DOHH2 (cell line): ENCODE measurements around the gene ARL5A.
"Not testable (repeated sequence)": the region's sequence is repeated elsewhere in the genome, so short reads cannot be mapped to it uniquely, and the experiment has no call there.

ENCODE experiments used
- H3F3A ChIP-seq: fragments of 200-600 bp; sonication (generic), shearing (Covaris generic); 2 replicates; pipeline ENCODE4 v1.6.0; 2016; ENCODE audit warnings: antibody characterized with exemption, mild to moderate bottlenecking; ENCODE audit not compliant: control insufficient read depth, insufficient read depth
- H3K27ac ChIP-seq: fragments of 200-600 bp; sonication (generic); 2 replicates; pipeline ENCODE4 v1.5.1; 2014; ENCODE audit warnings: low read depth, mild to moderate bottlenecking, low read length, moderate library complexity
- H3K27me3 ChIP-seq: fragments of 200-600 bp; sonication (generic); 2 replicates; pipeline ENCODE4 v1.6.1; 2014; ENCODE audit warnings: mild to moderate bottlenecking, low read length, mixed read lengths; ENCODE audit not compliant: control insufficient read depth
- H3K36me3 ChIP-seq: fragments of 200-600 bp; sonication (generic); 2 replicates; pipeline ENCODE4 v1.6.1; 2014; ENCODE audit warnings: mild to moderate bottlenecking, low read length, moderate library complexity, mixed read lengths; ENCODE audit not compliant: control insufficient read depth
- H3K4me1 ChIP-seq: fragments of 200-600 bp; sonication (generic); 2 replicates; pipeline ENCODE4 v1.6.1; 2014; ENCODE audit warnings: mild to moderate bottlenecking, low read length, mixed read lengths; ENCODE audit not compliant: control insufficient read depth
- H3K4me2 ChIP-seq: fragments of 200-600 bp; sonication (generic); 2 replicates; pipeline ENCODE4 v1.6.0; 2014; ENCODE audit warnings: mild to moderate bottlenecking, low read length, moderate library complexity
- H3K4me3 ChIP-seq: fragments of 200-600 bp; sonication (generic); 2 replicates; pipeline ENCODE4 v1.5.1; 2014; ENCODE audit warnings: mild to moderate bottlenecking, low read length, mixed read lengths
- H3K79me2 ChIP-seq: fragments of 200-600 bp; sonication (generic); 2 replicates; pipeline ENCODE4 v1.6.1; 2014; ENCODE audit warnings: mild to moderate bottlenecking, low read length, mixed read lengths; ENCODE audit not compliant: control insufficient read depth
- H3K9me2 ChIP-seq: fragments of 200-600 bp; sonication (generic); replicated peaks from 2 replicates; pipeline ENCODE4 v1.6.1; 2014; ENCODE audit warnings: mild to moderate bottlenecking, low read length, mixed read lengths; ENCODE audit not compliant: control insufficient read depth
- H3K9me3 ChIP-seq: fragments of 200-600 bp; sonication (generic); 2 replicates; pipeline ENCODE4 v1.6.1; 2014; ENCODE audit warnings: antibody characterized with exemption, low read length, mixed read lengths; ENCODE audit not compliant: control insufficient read depth, insufficient read depth
- H4K20me1 ChIP-seq: fragments of 200-600 bp; sonication (generic); 2 replicates; pipeline ENCODE4 v1.6.0; 2014; ENCODE audit warnings: low read depth, mild to moderate bottlenecking, antibody characterized with exemption, low read length, moderate library complexity; ENCODE audit not compliant: control insufficient read depth, insufficient read depth
- EZH2phosphoT487 ChIP-seq: fragments of 200-600 bp; sonication (generic); IDR thresholded peaks from 2 replicates; pipeline ENCODE4 v1.6.1; 2017; ENCODE audit warnings: borderline replicate concordance, mild to moderate bottlenecking, antibody characterized with exemption, low read length, moderate library complexity, mixed read lengths
- TF ChIP-seq, protein P1 (sequence below): fragments of 200-600 bp; sonication (generic); IDR thresholded peaks from one replicate; pipeline ENCODE4 v1.5.1; 2014; ENCODE audit warnings: antibody characterized with exemption, mild to moderate bottlenecking, low read depth, low read length; ENCODE audit not compliant: poor library complexity, severe bottlenecking

Gene ARL5A

DNA sequence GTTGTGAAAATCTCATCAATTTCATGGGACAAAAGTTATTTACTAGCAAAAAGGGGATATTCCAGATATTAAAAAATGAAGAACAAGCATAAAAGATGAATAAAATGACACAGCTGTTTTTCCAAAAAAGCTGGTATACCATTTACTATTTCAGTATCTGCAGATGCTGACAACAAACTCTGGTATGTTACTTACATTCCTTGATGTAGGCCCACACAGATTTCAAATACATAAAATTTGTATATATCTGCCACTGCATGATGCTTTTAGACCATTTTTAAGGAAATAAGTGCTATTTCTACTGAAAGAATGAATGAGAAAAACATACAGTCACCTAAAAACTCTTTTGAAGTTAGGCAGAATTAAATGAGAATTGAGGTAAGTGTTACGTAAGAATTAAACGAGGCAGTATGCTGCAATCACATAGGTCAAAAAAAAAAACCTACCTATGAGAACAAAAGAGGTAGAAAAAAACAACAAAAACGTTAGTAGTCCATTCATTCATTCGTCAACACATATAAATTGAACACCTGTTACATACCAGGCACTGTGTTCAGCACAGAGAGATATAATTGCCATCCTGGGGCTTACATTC is 32.5 kb downstream of the ARL5A start:
- no peak overlapping the region for H3K27ac ChIP-seq
- no peaks in the 10 kb centered on the region for H3K27me3 ChIP-seq
- TF ChIP-seq, protein P1, sequence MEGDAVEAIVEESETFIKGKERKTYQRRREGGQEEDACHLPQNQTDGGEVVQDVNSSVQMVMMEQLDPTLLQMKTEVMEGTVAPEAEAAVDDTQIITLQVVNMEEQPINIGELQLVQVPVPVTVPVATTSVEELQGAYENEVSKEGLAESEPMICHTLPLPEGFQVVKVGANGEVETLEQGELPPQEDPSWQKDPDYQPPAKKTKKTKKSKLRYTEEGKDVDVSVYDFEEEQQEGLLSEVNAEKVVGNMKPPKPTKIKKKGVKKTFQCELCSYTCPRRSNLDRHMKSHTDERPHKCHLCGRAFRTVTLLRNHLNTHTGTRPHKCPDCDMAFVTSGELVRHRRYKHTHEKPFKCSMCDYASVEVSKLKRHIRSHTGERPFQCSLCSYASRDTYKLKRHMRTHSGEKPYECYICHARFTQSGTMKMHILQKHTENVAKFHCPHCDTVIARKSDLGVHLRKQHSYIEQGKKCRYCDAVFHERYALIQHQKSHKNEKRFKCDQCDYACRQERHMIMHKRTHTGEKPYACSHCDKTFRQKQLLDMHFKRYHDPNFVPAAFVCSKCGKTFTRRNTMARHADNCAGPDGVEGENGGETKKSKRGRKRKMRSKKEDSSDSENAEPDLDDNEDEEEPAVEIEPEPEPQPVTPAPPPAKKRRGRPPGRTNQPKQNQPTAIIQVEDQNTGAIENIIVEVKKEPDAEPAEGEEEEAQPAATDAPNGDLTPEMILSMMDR = no peak
- TF ChIP-seq EZH2phosphoT487 = no peak
- H4K20me1 ChIP-seq = no peaks in the 10 kb centered on the region
- no peak overlapping the region for H3K4me3 ChIP-seq
- H3K9me3 ChIP-seq = no peaks in the 10 kb centered on the region
- no peak overlapping the region for H3K4me2 ChIP-seq
- H3K9me2 ChIP-seq = no peaks in the 10 kb centered on the region
- H3K36me3 ChIP-seq = peaks cover 11% of the 10 kb centered on the region
- no peaks in the 10 kb centered on the region for H3K79me2 ChIP-seq
- H3K4me1 ChIP-seq = no peaks in the 10 kb centered on the region
- no peaks in the 10 kb centered on the region for H3F3A ChIP-seq

DNA sequence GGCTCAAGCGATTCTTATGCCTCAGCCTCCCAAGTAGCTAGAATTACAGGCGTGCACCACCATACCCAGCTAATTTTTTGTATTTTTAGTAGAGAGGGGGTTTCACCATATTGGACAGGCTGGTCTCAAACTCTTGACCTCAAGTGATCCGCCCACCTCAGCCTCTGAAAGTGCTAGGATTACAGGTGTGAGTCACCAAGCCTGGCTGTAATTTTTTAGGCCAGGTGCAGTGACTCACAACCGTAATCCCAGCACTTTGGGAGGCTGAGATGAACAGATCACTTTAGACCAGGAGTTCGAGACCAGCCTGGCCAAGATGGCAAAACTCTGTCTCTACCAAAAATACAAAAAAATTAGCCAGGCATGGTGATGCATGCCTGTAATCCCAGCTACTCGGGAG is 33.8 kb downstream of the ARL5A start:
- not testable (repeated sequence) for H3K36me3 ChIP-seq, H3K9me2 ChIP-seq, H3F3A ChIP-seq, H3K9me3 ChIP-seq, H3K4me1 ChIP-seq, H3K27ac ChIP-seq, H3K4me2 ChIP-seq, H3K27me3 ChIP-seq, H3K4me3 ChIP-seq, H4K20me1 ChIP-seq, H3K79me2 ChIP-seq

DNA sequence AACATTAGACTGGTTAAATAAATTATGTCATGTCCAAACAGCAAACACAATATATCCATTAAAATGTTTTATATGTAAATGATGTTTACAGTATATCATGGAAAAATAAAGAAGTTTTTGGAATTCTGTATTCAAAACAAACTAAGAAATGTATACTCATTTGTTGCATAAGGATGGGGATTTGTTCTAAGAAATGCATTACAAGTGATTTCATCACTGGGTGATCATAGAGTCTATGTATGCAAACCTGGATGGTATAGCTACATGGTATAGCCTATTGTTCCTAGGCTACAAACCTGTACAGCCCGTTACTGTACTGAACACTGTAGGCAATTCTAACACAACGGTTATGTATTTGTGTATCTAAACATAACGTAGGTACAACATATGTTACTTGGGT is 35.1 kb downstream of the ARL5A start:
- H3K4me2 ChIP-seq = no peak overlapping the region
- H3K36me3 ChIP-seq = no peaks in the 10 kb centered on the region; the same call in 1 of the 2 replicates
- no peak overlapping the region for H3K27ac ChIP-seq
- no peak for TF ChIP-seq EZH2phosphoT487
- TF ChIP-seq, protein P1 = no peak
- no peaks in the 10 kb centered on the region for H3K4me1 ChIP-seq
- H3K27me3 ChIP-seq = no peaks in the 10 kb centered on the region
- no peaks in the 10 kb centered on the region for H3F3A ChIP-seq
- no peak overlapping the region for H3K4me3 ChIP-seq
- no peaks in the 10 kb centered on the region for H3K9me2 ChIP-seq
- no peaks in the 10 kb centered on the region for H4K20me1 ChIP-seq
- no peaks in the 10 kb centered on the region for H3K79me2 ChIP-seq
- H3K9me3 ChIP-seq = no peaks in the 10 kb centered on the region

DNA sequence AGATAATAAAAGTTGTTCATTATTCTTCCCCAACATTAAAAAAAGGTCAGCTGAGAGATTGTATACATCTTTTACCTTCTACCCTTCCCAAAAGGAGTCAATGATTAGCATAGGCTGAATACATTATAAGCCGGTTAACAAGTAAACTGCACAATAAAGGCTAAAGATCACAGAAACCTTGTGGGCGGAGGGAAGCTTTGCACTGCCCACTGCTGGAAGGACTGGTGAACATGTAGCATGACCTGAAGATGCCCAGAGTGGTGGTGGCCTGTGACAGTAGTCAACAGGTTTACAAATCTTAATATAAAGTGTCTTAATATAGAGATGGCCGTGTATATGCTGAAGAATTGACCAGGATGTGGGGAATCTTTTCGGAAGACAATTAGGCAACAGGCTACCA is 35.6 kb downstream of the ARL5A start:
- no peaks in the 10 kb centered on the region for H3K79me2 ChIP-seq
- H3K9me2 ChIP-seq = no peaks in the 10 kb centered on the region
- H3K27me3 ChIP-seq = no peaks in the 10 kb centered on the region

More for the DNA sequence above, 35.6 kb downstream of the ARL5A start:
- Histone ChIP-seq H3K27ac (no peak overlapping the region), H4K20me1 (no peaks in the 10 kb centered on the region), H3K9me3 (no peaks in the 10 kb centered on the region), H3K4me3 (no peak overlapping the region), H3K4me1 (no peaks in the 10 kb centered on the region), H3K36me3 (no peaks in the 10 kb centered on the region; the same call in 1 of the 2 replicates), H3F3A (no peaks in the 10 kb centered on the region), H3K4me2 (no peak overlapping the region)
- TF ChIP-seq, protein P1 = no peak
- no peak for TF ChIP-seq EZH2phosphoT487
